ENCODE measurements around the gene ADGRA1.

DNA sequence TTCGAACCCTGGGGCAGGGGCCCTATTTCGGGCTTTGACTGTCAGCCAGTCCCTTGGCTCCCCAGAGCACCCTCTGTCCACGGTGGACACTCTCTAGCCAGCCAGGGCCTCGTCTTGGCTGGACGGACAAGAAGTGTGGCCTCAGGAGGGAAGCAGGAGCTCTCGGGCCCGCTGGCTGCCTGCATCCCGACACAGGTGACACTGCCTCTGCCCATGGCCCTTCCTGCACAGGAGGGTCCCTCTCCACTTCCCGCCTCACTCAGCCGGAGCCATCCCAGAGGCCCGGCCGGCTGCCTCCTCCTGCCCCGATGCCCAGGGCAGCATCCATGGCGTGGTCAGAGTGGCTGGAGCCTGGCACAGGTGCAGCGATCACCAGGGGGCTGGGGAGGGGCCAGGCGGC lies 7.9 kb downstream of the ADGRA1 start:
- no peak for TF ChIP-seq POLR2A (IDR thresholded peaks at IDR 0.05)
- TF ChIP-seq, protein P1, sequence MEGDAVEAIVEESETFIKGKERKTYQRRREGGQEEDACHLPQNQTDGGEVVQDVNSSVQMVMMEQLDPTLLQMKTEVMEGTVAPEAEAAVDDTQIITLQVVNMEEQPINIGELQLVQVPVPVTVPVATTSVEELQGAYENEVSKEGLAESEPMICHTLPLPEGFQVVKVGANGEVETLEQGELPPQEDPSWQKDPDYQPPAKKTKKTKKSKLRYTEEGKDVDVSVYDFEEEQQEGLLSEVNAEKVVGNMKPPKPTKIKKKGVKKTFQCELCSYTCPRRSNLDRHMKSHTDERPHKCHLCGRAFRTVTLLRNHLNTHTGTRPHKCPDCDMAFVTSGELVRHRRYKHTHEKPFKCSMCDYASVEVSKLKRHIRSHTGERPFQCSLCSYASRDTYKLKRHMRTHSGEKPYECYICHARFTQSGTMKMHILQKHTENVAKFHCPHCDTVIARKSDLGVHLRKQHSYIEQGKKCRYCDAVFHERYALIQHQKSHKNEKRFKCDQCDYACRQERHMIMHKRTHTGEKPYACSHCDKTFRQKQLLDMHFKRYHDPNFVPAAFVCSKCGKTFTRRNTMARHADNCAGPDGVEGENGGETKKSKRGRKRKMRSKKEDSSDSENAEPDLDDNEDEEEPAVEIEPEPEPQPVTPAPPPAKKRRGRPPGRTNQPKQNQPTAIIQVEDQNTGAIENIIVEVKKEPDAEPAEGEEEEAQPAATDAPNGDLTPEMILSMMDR (IDR thresholded peaks at IDR 0.05), result no peak
